ENCODE results near the gene STK39.

The STK39 gene

DNA sequence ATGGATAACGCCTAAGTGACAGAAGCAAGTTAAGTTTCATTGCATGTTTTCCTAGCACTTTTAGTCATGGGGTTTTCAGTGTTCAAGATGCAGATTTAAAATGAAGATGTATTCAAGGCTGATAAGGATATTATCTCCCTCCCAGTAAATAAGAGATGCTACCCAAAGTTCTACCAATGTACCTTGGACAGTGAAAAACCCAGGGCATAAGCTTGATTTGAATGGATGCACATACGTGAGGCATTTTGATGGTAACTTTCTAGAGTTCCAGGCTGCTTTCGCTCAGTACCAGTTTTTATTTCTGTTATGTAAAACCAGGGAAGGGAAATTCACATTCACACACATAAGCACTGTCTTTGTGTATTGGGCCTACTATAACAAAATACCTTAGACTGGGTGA is 90.3 kb downstream of the STK39 start:
- no peak for DNase-seq

DNA sequence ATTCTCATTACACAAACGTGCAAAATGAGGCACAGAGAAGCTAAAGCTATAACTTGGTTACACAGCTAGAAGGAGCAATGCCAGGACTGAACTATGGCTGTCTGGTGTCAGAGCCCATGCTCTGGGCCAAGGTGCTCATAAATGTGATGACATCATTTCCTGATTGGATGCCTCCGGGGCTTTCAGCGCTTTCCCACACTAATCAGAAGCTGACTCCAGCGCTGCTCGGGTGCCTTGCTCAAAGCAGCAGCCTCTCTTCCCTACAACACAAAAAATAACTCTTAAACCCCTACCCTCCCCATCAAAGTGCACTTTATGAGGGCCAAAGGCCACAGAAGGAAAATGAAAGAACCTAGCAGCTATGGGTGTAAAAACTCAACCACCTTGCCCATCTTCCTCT is 90.7 kb downstream of the STK39 start:
- peak; percentile 40 for DNase-seq

DNA sequence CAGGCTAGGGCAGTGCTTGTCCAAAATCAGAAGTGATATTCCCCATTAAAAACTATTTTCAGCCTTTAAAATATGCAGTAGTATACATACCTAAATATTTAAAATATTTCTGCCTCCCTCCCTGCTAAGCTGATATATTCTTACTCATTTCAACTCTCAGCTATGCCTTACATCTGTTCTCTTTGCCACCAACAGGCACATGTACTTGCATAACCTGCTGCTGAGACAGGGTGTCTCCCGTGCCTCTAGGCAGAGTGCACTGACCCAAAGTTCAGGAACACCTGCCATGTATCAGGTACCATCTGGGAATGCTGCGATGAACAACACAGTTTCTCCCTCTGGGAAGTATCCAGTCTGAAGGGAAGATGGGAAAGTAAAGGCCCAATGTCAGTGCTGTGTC is 91.7 kb downstream of the STK39 start:
- DNase-seq = no peak

DNA sequence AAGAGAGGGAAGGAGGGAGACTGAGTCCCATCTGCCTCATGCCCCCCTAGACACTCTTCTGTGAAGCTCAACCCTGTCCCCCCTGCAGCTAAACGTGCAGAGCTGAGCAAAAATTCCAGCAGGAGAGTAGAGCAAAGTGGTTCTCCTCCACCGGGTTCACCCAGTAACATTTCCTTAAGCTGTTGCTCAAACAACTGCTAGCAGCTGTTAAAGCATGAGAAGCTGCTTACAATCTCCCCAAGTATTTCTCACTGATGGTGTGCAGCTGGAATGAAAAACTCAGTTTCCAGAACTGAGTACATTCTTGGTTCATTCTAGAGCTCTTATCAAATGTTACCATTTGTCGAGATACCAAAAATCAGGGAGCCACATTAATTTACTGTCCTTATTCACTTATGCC is 92.3 kb downstream of the STK39 start:
- no peak for DNase-seq

DNA sequence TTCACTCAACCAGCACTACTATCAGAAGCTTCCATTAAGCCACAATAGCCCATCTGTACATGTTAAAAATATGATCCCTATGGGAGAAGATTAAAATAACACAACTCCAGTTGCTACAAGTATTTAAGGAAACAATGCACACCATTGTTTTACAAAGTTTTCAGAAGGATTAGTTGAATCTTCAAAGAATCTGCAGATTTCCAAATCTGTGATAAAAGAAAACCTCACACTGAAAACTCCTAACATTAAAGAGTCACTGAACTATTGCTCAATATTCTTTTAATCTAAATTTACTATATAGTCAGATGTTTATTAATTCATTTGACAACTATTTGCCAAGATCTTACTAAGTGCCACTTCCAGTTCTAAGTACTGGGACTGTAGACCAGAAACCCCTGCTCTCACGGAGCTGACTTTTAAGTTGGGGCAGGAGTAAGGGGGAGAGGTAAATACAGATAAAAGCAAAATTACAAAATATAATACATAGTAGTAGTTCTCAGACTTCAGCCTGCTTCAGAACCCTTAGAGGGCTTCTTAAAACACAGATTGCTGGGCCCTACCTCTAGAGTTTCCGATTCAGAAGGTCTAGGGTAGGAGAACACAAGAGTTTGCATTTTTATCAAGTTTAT is 94.4 kb downstream of the STK39 start:
- no peak for DNase-seq

DNA sequence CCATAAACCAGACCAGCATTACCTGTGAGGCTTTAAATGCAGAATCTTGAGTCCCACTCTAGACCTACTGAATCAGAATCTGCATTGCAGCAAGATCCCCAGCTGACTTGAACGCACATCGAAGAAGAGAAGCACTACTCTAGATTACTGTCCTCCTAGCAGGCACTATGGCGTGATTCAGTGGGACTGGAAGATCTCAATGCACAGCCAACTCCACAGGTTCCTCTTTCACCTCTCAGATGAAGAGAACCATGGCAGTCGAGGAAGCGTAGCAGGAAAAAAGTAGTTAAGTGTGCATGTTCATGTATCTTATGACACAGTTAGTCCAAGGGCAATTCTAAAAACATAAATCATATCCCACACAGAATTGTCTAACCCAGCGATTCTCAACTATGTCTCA is 97.4 kb downstream of the STK39 start:
- DNase-seq = no peak

- no peak for DNase-seq
These were observed 98.0 kb downstream of the STK39 start for GRCh38 chr2:168149150-168149974.

DNA sequence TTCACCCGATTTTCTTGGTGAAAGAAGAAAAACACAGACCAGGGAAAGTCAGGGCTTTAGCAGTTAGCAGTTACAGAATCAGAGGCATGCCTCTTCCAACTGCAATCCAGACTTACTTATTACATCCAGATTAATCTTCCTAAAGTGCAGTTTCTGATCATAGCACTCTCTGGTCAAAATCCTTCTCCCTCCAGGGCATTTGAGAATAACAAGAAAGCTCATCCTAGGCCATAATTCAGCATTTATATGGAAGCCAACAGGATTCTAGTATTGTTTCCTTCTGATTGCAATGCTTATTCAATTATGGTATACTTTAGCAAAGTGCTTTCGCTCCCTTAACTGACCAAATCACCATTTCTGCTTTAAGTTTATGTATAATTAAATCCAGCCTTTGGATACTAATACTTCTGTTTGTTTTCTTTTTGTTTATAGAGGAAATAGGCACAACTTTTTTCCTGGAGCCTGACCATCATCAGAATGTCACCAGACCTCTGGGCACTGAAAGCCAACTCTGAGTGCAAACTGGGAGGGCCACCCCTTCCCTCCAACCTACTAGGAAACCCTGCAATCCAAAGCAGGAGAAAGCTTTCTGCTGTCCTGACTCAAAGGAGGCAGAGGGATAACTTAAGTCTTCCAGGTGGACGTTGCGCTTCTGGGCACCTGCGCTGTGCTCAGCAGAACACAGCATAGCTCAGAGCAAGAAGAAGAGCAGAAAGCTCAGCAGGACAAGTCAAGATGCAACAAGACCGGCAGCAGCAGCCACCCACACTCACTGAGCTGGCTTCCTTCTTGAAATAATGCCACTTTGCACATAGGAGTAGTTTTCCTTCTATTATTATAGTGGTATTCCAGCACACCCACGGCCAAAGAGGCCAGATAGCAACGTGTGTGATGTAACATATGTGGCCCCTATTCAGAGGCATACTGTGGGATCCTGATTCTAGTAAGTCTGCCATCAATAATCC is 99.3 kb downstream of the STK39 start:
- DNase-seq = no peak

GRCh38 chr2:168146892-168147810 is 100.2 kb downstream of the STK39 start:
- no peak for DNase-seq

GRCh38 chr2:168145426-168146310 is 101.7 kb downstream of the STK39 start:
- no peak for DNase-seq

DNA sequence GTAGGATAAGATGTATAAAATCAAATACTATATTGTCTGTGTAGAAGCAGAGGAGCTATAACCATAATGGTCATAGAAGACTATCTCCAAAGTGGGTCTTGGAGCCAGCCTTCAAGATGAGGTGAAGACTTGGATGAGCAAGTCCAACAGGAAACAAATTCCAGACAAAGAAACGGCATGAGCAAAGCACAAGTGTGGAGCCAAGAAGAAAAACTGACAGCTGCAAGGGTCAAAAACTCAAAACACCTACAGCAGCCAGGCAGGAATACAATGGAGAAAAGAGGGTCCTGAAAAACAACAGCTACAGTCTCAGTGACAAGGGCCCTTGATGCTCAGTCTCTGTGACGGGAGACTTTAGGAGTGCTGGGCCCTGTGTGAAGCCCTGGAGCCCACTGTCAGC is 102.4 kb downstream of the STK39 start:
- no peak for DNase-seq

- DNase-seq = no peak
These were observed 103.6 kb downstream of the STK39 start for GRCh38 chr2:168143813-168144212.

- no peak for DNase-seq
These were observed 106.5 kb downstream of the STK39 start for GRCh38 chr2:168140892-168141291.

DNA sequence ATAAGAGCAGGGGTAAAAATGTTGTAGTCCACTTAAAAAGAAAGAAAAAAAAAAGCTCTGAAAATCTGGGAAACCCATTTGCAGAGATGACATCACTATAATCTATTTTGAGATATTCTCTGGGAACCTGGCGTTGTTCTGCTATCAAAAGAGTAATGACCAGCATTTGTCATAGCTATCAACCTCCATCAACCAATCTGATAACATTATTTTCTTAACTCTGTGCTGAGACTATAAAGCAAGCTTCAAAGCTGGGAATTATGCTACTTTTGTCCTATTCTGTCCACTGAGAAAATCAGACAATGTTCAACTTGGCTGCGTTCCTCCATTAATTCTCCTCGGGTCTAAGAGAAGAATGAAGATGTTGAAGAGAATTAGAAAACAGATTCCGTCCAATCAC is 107.5 kb downstream of the STK39 start:
- no peak for DNase-seq

DNA sequence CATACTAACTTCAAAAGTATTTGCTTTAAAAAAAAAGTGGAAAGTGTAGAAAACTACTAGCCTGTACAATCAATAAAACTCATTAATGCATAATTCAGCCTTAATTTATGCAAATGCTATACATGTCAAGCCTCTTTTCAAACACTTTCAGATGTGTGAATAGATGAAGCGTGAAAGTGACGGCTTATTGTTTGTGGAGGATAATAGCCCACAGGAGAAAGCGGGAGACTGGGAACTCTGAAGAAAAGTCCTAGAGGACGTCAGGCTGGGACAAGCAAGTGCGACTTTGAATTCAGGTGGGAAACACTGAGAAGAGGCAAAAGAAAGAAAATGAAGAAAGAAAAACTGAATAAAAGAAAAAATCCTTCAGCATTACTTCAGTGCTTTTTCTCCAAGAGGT is 108.5 kb downstream of the STK39 start:
- no peak for DNase-seq

- no peak for DNase-seq
These were observed 109.0 kb downstream of the STK39 start for GRCh38 chr2:168138374-168138773.

DNA sequence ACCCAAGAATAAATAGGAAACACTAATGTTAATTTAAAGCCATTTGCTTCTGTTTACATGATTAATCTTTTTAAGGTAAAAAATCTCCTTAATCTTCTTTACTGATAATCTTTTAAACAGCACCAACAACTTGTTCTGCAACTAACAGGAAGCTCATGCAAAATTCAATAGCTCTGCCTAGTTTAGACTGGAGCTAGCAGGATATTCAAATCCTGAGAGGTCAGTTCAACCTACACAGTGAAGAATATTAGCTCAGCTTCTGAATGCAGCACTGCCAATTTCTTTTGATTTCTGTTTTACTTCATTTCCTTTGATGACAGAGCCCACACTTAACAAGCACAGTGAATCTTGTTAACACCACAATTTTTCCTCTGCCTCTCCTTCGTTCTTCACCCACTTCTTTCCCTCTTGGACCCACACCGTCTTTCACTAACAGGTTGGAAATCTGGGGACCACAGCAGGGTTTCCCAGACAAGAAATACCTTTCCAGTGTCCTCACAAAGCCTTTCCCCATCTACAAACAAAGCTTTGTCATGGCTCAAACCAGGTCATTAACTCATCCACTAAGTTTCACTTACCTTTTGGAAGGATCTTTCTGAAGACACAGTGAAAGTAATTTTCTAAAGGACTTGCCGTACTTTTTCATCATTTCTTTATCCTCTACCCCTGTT is 109.8 kb downstream of the STK39 start:
- DNase-seq = peak; percentile 34

- DNase-seq = no peak
These were observed 110.9 kb downstream of the STK39 start for GRCh38 chr2:168136392-168136977.

DNA sequence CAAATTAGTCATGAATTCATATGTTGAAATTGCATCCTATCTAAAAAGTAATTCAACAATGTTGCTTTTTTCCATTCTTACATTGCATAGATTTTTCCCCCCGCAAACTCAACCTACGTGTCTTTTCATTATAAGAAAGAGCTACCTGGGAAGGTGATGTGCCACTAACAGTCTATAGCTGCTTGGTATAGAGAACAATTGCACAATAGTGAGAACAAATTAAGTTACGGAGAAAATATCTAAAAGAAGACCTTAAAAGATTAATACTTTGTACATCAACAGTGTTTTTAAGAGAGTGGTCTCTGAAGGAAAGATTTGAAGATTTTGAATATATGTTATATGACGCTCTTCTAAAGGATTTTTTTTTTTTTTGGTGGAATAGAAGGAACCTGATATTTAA is 111.8 kb downstream of the STK39 start:
- no peak for DNase-seq

DNA sequence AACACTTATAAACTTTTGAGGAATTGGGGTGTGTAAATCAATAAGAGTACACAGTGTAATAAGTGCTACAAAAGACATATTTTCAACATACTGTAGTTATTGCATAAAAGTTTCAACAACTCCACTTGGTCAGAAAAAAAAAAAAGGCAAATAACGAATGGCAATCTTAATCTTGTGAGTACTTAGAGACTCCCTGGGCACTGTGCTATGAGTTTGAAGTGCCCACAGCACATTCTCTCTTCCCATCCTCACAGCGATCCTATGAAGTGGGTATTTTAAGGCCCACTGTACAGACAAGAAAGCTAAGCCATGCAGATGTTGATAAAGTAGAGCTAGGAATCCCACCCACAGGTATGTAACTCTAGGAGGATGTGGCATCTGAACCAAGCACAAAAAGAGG is 112.3 kb downstream of the STK39 start:
- DNase-seq = no peak
